HG03066 (cell line): Measurements from ENCODE around the gene C19orf25.
"Not testable (repeated sequence)": the region's sequence is repeated elsewhere in the genome, so short reads cannot be mapped to it uniquely, and the experiment has no call there.

Source experiments
- ATAC-seq: cut with Tn5 transposase; IDR thresholded peaks from one replicate; pipeline ENCODE4 v1.9.1; 2021; ENCODE audit warnings: low read depth; ENCODE audit not compliant: unreplicated experiment

C19orf25 gene

DNA sequence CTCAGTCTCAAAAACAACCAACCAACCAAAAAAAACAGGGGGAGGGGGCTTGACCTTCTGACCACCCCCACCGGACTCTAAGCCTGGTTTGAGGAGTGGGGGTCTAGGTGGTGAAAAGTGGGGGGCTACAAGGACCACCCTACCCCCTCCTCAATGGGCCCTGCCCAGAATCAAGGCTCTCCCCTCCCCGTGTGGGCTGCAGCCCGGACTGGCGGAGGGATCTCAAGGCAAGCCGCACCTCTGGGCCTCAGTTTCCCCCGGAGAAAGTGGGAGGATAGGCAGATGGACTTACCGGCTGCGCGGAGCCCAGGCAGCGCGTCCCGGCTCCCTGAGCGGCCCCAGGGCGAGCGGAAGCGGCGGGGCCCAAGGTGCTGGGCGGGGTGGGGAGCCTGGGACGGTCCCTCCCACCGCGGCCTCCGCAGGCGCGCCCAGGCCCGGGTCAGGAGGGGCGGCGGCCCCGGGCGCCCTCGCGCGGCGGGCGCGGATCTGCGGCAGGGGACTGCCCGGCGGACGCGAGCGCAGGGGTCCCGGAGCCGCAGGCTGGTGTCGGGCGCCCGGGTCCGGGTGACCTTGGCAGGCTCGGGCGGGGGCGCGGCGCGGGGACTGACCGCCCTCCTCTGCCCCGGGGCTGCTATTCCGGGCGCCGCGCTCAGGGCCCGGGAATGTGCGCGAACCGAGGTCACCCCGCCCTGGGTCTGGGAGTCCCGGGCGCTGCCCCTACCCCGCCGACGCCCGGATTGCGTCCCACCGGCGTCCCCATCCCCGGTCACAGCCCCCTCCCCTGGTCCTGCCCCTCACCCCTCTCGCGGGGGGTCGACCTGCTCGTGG is 33.9 kb upstream of the C19orf25 start, which contains the start of gene ADAMTSL5:
TSS of gene ADAMTSL5 (minus strand) at position 349 of the 828 bp plus-strand sequence. CDS start 2,076 bp downstream, outside the sequence.
- ATAC-seq = no peak

DNA sequence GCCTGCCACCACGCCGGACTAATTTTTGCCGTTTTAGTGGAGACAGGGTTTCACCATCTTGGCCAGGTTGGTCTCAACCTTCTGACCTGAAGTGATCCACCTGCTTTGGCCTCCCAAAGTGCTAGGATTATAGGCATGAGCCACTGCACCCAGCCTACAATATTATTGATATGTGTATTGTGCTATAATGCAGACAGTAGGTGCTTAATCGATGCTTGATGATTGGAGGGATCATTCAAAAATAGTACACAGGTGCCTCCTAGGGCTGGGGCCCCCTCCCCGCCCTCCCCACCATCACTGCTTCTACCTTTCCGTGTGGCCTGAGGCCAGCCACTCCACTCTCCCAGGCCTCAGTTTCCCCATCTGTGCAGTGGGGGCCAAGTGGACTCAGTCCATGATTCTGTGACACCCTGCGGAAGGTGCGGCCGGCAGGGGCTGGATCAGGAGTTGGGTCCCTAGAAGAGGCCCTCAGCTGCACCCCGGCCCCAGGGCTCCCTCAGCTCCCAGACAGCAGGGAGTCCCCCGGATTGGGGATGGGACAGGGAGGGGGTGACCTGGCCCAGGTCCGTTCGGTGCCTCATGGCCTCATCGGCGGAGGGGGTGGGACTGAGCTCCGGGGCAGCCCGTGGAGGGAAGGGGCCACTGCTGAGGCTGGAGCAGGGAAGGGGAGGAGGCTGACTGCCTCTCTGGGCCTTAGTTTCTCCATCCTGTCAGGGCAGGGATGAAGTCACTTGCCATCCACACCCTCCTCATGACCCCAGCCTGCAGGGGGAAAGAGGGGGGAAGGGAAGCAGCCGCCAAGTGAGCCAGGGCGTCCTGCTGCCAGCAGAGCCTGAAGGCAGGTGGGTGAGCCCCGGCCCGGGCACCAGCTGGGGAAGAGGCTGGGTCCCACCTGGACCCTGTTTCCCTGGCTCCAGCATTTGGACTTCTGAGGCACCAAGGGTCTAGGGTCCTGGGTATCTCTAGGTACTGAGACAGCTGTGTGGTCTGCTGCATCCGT is 32.6 kb upstream of the C19orf25 start:
- no peak for ATAC-seq

DNA sequence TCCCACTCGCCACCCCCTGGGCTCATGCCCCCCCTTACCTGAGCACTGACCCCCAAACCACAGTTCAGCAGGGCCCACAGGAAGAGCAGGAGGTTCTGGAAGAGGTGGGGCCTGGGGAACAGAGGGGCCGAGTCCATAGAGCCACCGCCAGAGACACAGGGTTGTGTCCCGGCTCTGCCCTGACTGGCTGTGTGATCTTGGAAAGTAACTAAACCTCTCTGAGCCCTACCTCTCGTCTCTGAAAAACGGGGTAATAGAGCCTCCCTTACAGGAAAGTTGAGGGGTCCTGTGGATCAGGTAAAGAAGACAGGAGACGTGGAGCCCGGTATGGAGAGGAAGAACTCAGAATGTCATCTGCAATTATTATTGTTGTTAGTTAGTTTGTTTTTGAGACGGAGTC is 31.8 kb upstream of the C19orf25 start:
- no peak for ATAC-seq

- no peak for ATAC-seq
Observed at GRCh38 chr19:1510442-1510806, 31.4 kb upstream of the C19orf25 start.

- ATAC-seq = no peak
Observed at GRCh38 chr19:1509602-1510441, 30.8 kb upstream of the C19orf25 start.

DNA sequence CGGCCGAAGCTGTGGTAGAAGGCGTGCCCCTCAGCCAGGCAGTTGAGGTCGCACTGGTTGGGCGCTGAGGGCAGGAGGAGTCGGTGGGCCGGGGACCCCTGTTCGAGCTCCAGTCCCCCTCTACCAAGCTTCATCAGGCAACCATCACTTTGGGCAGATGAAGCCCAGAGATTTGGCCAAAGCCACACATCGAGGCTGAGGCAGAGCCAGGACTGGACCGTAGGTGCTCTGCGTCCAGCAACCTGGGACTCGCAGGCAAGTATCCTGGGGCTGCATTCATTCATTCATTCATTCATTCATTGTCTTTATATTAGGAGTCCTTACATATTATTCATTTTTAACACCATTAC is 29.5 kb upstream of the C19orf25 start:
- no peak for ATAC-seq

GRCh38 chr19:1507763-1508506 is 28.9 kb upstream of the C19orf25 start:
- no peak for ATAC-seq

- ATAC-seq = no peak
Observed at GRCh38 chr19:1507192-1507660, 28.2 kb upstream of the C19orf25 start.

DNA sequence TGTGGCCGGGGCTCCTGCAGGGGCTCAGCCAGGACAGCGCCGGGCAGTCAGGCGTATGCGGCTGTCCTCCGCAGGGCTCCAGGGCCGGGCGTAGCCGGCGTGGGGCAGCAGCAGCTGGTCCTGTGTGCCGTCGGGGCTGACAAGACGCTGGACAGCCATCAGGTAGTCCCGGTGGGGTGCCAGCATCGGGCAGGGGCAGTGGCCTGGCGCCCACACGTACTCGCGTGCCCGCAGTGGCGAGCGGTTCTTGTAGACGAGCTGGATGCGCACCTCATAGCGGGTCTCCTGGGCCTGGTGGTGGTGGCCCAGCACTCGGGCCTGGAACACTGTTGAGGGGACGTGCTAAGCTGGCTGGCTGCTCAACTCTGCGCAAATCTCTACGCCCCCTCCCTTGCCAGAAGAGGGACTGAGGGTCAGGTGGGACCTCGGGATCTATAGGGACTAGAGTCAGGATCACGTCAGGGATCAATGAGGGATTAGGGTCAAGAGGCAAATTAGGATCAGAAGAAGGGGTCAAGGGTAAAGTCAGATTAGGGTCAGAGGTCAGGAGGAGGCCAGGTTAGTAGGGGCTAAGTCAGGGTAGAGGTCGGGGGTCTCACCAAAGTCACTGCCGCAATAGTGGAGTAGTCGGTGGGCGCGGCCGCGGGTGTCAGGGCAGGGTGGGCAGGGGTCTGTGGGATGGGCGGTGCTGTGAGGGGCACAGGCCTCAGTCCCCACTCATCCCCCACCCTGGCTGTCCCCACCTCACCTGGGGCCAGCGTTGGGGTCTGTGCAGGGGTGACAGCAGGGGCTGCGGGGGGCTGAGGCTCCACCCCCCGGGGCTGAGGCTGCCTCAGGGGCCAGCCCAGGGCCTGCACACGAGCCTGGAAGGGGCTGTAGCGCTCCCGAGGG is 27.2 kb upstream of the C19orf25 start:
- ATAC-seq = no peak

DNA sequence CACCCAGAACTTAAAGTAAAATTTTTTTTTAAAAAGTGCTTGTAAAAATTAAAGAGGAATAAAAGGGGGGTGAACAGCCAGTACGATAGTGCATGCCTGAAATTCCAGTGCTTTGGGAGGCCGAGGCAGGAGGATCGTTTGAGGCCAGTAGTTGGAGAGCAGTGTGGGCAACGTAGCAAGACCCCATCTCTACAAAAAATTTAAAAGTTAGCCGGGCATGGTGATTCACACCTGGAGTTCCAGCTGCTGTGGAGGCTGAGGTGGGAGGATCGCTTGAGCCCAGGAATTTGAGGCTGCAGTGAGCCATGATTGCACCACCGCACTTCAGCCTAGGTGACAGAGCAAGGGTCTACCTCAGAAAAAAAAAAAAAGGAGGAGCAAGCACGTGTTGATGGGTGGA is 26.0 kb upstream of the C19orf25 start:
- ATAC-seq = no peak

DNA sequence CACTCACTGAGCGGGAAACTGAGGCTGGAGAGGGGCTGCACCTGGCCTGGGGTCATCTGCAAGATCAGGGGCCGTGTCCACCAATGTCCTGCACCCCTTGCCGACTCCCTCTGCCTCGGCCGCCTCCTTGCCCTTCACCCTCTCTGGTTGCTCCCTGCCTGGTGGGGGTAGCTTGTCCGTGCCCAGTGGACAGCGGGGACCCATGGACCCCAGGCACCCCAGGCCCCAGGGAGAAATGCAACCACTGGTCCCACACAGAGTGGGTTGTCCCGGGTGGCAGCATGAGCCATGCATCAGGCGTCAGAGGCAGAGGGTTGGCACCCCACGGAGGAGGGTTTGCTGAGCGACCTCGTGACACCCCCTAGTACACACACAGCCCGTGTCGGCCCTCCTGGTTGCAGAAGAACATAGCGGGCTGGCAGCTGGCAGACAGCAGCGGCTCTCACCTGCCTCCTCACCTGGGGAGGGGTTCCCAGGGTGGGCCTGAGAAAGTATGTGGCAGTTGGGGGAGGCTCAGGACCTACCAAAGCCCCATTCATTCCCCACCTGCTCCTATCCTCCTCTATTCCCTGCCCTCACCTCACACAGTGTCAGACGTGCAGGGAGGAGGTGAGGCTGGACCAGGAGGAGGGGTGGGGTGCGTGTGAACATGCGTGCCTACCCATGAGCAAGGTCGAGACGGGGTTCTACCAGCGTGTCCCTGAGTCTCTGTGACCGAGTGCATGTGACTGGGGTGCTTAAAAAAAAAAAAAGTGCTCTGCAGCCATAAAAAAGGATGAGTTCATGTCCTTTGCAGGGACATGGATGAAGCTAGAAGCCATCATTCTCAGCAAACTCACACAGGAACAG is 25.1 kb upstream of the C19orf25 start:
- ATAC-seq = no peak

DNA sequence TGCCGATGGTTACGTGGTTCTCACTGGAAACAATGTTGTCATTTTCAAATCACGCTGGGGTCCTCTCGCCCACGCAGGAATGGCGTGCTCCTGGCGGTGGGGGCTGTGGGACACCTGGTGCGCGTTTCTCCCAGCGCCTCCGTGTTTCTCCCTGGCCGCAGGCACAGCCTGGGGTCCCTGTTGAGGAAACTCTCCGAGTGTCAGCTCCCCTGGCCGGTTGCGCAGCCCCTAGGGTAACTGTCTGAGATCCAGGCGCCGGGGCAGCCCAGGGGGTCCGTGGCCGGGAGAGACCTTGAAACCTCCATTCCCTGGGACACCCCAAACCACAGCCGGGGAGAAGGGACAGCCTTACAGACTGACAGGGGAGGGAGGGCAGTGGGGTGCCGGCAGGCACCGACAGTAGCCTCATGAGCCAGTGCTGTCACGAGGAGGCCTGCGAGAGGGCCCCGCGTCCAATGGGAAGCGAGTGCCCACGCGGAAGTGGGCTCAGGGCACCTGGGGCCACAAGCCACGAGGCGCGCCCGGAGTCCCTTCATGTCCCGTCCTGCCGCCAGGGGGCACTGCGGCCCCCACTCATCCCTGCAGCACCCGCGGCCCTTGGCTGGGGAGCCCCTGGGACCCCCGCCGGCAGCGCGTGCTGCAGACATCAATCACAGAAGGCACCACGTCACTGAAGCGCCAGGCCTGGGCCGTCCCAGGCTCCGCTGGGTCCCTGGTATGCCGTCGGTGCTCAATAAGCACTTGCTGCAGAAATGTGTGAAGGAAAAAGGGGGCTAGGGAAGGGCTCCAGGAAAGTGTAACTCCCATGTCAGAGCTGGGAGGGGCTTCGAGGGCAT is 24.3 kb upstream of the C19orf25 start:
- no peak for ATAC-seq

- ATAC-seq = no peak
Observed at GRCh38 chr19:1502433-1503088, 23.5 kb upstream of the C19orf25 start.

DNA sequence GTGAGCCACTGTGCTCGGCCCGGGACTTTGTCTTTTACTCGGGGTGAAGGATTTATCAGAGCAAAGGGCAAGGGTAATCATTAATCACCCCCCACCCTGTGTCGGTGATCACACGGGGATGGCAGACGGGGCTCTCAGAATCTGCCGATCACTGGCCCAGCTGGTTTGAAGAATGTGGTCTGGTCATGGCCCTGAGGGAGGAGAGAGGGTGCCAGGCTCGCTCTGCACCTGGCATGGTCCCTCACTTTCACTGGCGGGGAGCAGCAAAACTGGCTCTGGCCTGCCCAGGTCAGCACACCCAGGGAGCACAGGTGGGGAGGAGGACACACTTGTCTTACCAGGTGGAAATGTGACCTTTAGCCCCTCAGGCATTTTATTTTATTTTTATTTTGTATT is 22.2 kb upstream of the C19orf25 start:
- ATAC-seq = no peak

- ATAC-seq = not testable (repeated sequence)
Observed at GRCh38 chr19:1499231-1499630, 20.2 kb upstream of the C19orf25 start.

DNA sequence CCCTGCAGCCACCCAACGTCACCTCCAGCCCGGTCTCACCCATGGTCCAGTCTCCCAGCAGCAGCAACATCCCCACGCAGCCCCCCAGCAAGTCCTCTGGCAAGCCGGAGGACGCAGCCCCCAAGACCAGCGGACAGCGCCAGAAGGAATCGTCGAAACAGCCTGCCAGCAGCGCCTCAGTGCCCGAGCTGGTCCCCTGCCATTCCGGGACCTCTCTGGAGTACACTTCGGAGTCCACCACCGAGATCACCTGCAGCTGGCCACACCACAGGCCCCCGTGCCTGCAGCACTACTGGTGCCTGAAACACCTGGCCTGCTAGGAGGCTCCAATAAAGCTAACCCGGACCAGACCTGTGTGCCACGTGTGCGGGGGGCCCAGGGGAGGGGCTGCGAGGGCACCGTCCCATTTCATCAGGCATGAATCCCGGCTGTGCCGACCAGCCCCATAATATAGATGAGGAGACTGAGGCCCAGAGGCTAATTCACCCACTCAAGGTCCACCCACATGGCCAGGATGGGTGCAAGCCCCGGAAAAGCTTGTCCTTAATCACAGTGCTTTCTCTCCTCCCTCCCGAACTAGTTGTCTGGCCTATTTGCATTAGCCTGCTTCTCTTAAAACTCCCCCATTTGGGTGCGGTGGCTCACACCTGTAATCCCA is 18.7 kb upstream of the C19orf25 start:
- ATAC-seq = no peak
